Osteoblast (primary cell): Measurements from ENCODE around the gene CPNE4. TPM values are rescaled to one million over a fixed set of nuclear protein-coding genes. Genes with fewer than 3 reads are reported as not detected.

Experiments used
- DNase-seq: peaks from one replicate; pipeline ENCODE4 v3.0.0; 2011; ENCODE audit warnings: low spot score, mixed read lengths; ENCODE audit not compliant: insufficient read length; ENCODE audit errors: missing footprints
- H2AFZ ChIP-seq: 2 replicates; pipeline ENCODE4 v1.6.0; 2011; ENCODE audit warnings: mild to moderate bottlenecking, low read length
- H3K27ac ChIP-seq: 2 replicates; pipeline ENCODE4 v1.5.1; 2011; ENCODE audit warnings: mild to moderate bottlenecking, low read depth, low read length, moderate library complexity
- H3K27me3 ChIP-seq: 2 replicates; pipeline ENCODE4 v1.6.0; 2012; ENCODE audit warnings: mild to moderate bottlenecking, control low read depth, inconsistent platforms, low read length, moderate library complexity; ENCODE audit not compliant: insufficient read depth
- H3K36me3 ChIP-seq: 2 replicates; pipeline ENCODE4 v1.5.1; 2011; ENCODE audit warnings: mild to moderate bottlenecking, low read length, control low read depth, moderate library complexity; ENCODE audit not compliant: insufficient read depth
- H3K4me1 ChIP-seq: 2 replicates; pipeline ENCODE4 v1.5.1; 2011; ENCODE audit warnings: mild to moderate bottlenecking, low read length, control low read depth, moderate library complexity; ENCODE audit not compliant: insufficient read depth
- H3K4me2 ChIP-seq: 2 replicates; pipeline ENCODE4 v1.6.0; 2011; ENCODE audit warnings: mild to moderate bottlenecking, low read length; ENCODE audit not compliant: insufficient read depth
- H3K4me3 ChIP-seq: fragments of 200-600 bp; sonication (generic); 3 replicates; pipeline ENCODE4 v1.5.1; 2012; ENCODE audit warnings: mild to moderate bottlenecking, low read length, inconsistent platforms; ENCODE audit not compliant: insufficient read depth
- H3K79me2 ChIP-seq: 2 replicates; pipeline ENCODE4 v1.6.0; 2012; ENCODE audit warnings: mild to moderate bottlenecking, low read length, control low read depth, inconsistent platforms; ENCODE audit not compliant: insufficient read depth
- H3K9me3 ChIP-seq: 2 replicates; pipeline ENCODE4 v1.5.1; 2011; ENCODE audit warnings: low read depth, low read length, control low read depth
- H4K20me1 ChIP-seq: 2 replicates; pipeline ENCODE4 v1.6.0; 2012; ENCODE audit warnings: mild to moderate bottlenecking, low read length, control low read depth; ENCODE audit not compliant: insufficient read depth
- total RNA-seq: library from RNA; depleted of rRNA; stranded (reverse); fragments of >200 nt; gene quantifications from 2 replicates; pipeline ENCODE4 v1.2.3, GENCODE V29; 2012
- TF ChIP-seq, protein P1 (sequence below): IDR thresholded peaks from 2 replicates; pipeline ENCODE4 v1.5.1; 2011; ENCODE audit warnings: mild to moderate bottlenecking, low read depth, low read length, moderate library complexity; ENCODE audit errors: extremely low read depth

Gene CPNE4
- total RNA-seq, 1 donor: not detected

DNA sequence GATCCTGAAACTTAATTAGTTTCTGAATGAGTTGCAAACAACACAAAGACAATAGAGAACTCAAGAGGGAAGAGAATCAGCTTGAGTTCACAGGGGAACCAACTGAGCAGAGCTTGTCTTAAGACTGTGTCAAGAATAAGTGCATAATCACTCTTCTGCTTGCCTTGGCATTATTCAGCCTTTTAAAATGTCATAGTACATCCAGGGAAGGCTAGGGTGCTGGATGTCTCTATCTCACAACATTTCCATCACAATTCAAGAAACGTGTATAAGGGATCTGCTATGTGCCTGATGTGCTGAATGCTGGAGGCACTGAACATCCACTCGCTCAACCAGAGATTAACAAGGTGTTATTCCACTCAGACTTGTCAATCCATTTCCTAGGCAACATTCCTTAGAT lies 122.6 kb downstream of the CPNE4 start:
- H4K20me1 ChIP-seq: no peaks in the 10 kb centered on the region
- TF ChIP-seq, protein P1, sequence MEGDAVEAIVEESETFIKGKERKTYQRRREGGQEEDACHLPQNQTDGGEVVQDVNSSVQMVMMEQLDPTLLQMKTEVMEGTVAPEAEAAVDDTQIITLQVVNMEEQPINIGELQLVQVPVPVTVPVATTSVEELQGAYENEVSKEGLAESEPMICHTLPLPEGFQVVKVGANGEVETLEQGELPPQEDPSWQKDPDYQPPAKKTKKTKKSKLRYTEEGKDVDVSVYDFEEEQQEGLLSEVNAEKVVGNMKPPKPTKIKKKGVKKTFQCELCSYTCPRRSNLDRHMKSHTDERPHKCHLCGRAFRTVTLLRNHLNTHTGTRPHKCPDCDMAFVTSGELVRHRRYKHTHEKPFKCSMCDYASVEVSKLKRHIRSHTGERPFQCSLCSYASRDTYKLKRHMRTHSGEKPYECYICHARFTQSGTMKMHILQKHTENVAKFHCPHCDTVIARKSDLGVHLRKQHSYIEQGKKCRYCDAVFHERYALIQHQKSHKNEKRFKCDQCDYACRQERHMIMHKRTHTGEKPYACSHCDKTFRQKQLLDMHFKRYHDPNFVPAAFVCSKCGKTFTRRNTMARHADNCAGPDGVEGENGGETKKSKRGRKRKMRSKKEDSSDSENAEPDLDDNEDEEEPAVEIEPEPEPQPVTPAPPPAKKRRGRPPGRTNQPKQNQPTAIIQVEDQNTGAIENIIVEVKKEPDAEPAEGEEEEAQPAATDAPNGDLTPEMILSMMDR: no peak
- H2AFZ ChIP-seq: no peak overlapping the region
- DNase-seq: no peak
- H3K9me3 ChIP-seq: no peaks in the 10 kb centered on the region
- H3K27ac ChIP-seq: no peak overlapping the region
- no peaks in the 10 kb centered on the region for H3K36me3 ChIP-seq
- H3K27me3 ChIP-seq: no peaks in the 10 kb centered on the region
- no peaks in the 10 kb centered on the region for H3K79me2 ChIP-seq
- H3K4me3 ChIP-seq: no peak overlapping the region
- no peak overlapping the region for H3K4me2 ChIP-seq
- no peaks in the 10 kb centered on the region for H3K4me1 ChIP-seq

DNA sequence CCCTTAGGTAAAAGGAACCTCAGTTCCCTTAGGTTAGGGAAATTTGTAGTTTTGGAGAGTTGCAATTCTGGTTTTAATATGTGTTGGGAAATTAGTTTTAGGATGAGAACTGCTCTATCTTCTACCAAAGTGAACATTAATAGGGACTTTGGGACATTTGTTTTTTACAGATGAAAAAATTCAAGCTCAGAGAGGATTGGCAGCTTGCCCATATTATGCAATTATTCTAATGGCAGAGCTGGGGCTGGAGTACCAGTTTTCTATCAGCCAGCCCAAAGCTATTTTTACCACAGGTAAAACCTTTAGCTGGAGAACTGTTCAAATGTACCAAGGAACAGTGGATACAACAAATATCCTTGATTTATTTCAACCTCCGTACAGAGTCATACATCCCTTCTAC lies 127.0 kb downstream of the CPNE4 start:
- H3K36me3 ChIP-seq: no peaks in the 10 kb centered on the region
- H3K9me3 ChIP-seq: no peaks in the 10 kb centered on the region
- H3K27me3 ChIP-seq: no peaks in the 10 kb centered on the region
- H3K27ac ChIP-seq: no peak overlapping the region
- no peak for DNase-seq
- no peak overlapping the region for H3K4me3 ChIP-seq
- H3K79me2 ChIP-seq: no peaks in the 10 kb centered on the region
- H2AFZ ChIP-seq: no peak overlapping the region
- TF ChIP-seq, protein P1: no peak
- H4K20me1 ChIP-seq: no peaks in the 10 kb centered on the region
- H3K4me1 ChIP-seq: peaks cover 17% of the 10 kb centered on the region
- H3K4me2 ChIP-seq: no peak overlapping the region

DNA sequence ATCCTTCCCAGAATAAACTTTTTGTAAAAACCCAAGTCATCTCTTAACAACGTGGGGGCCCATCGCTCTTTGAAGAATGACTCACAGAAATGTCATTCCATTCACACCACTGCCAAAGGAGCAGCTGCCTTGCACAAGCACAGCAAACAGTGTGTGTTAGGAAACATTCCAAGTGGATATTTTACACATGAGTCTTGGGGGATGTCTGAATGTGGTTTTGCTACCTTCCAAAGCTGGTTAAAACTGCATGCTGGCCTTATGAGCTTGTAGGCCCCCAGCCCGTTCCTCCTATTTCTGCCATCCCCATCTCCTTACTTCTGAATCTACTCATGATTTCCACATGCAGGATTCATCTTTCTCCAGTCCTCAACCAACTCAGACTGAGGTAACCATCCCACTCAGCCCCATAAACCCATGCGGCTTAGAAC lies 130.8 kb downstream of the CPNE4 start:
- Histone ChIP-seq H3K4me3 (no peak overlapping the region), H3K36me3 (no peaks in the 10 kb centered on the region), H4K20me1 (no peaks in the 10 kb centered on the region), H3K79me2 (no peaks in the 10 kb centered on the region), H3K4me2 (peak overlapping the region; percentile 37), H3K27ac (peak overlapping the region; percentile 79), H3K27me3 (no peaks in the 10 kb centered on the region), H3K9me3 (no peaks in the 10 kb centered on the region), H2AFZ (peak overlapping the region; percentile 44), H3K4me1 (peaks cover 17% of the 10 kb centered on the region)
- TF ChIP-seq, protein P1: no peak
- DNase-seq: peak; percentile 80

DNA sequence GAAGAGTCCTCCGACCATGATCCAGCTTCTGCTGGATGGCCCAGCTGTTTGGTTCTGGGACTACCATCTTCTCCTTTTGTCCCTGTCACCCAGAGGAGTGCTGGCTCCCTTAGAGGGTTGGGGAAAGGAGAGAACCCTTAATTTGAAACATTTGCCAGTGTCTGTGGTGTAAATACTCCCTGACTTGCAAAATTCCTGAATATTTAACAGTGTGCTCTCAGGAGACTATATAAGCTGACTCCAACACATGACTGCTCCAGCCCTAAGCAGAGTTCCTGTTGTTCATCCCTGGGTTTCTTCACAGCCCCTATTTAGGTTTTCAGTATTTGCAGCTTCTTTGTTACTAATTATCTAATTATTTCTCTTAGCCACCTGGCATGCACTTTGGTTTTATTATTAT lies 133.1 kb downstream of the CPNE4 start:
- Histone ChIP-seq H3K9me3 (no peaks in the 10 kb centered on the region), H3K4me3 (no peak overlapping the region), H4K20me1 (no peaks in the 10 kb centered on the region), H3K27ac (no peak overlapping the region), H2AFZ (no peak overlapping the region), H3K4me1 (peaks cover 17% of the 10 kb centered on the region), H3K79me2 (no peaks in the 10 kb centered on the region), H3K27me3 (no peaks in the 10 kb centered on the region), H3K4me2 (no peak overlapping the region), H3K36me3 (no peaks in the 10 kb centered on the region)
- DNase-seq: no peak
- TF ChIP-seq, protein P1: no peak
